GM06990 (cell line): ENCODE data around the gene OR10Z1.

Experiments
- DNase-seq: peaks from one replicate; pipeline ENCODE4 v3.0.0-alpha.2; 2011; ENCODE audit not compliant: insufficient read length; ENCODE audit errors: extremely low read depth
- H3K27me3 ChIP-seq: replicated peaks from 2 replicates; pipeline ENCODE4 v1.6.0; 2011; ENCODE audit warnings: low read length; ENCODE audit not compliant: control insufficient read depth, insufficient read depth
- H3K36me3 ChIP-seq: 2 replicates; pipeline ENCODE4 v1.5.1; 2011; ENCODE audit warnings: low read length; ENCODE audit not compliant: control insufficient read depth, insufficient read depth
- H3K4me3 ChIP-seq: replicated peaks from 2 replicates; pipeline ENCODE4 v1.5.1; 2011; ENCODE audit warnings: low read depth, mild to moderate bottlenecking, control low read depth, low read length
- TF ChIP-seq, protein P1 (sequence below): IDR thresholded peaks from 2 replicates; pipeline ENCODE4 v1.5.1; 2011; ENCODE audit warnings: low read length, control low read depth, mild to moderate bottlenecking, inconsistent platforms; ENCODE audit not compliant: insufficient read depth, poor library complexity, severe bottlenecking

Gene OR10Z1

DNA sequence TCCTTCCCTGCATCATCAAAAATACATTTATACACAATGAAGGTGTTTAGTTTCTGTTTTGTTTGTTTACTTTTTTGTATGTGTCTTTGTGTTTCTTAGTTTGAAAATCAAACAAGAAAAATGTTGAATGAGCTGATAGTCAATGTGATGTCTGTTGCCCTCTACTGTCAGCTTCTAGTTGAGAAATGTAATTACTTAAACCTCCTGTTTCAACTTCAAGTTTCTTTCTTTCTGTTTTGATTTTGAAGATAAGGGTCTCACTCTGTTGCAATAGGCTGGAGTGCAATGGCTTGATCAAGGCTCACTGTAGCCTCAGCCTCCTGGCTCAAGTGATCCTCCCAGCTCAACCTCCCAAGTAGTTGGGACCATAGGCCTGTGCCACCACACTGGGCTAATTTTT, 44.0 kb downstream of the OR10Z1 start:
- no peaks in the 10 kb centered on the region for H3K36me3 ChIP-seq
- TF ChIP-seq, protein P1, sequence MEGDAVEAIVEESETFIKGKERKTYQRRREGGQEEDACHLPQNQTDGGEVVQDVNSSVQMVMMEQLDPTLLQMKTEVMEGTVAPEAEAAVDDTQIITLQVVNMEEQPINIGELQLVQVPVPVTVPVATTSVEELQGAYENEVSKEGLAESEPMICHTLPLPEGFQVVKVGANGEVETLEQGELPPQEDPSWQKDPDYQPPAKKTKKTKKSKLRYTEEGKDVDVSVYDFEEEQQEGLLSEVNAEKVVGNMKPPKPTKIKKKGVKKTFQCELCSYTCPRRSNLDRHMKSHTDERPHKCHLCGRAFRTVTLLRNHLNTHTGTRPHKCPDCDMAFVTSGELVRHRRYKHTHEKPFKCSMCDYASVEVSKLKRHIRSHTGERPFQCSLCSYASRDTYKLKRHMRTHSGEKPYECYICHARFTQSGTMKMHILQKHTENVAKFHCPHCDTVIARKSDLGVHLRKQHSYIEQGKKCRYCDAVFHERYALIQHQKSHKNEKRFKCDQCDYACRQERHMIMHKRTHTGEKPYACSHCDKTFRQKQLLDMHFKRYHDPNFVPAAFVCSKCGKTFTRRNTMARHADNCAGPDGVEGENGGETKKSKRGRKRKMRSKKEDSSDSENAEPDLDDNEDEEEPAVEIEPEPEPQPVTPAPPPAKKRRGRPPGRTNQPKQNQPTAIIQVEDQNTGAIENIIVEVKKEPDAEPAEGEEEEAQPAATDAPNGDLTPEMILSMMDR, result peak; percentile 23
- no peak overlapping the region for H3K4me3 ChIP-seq
- no peak for DNase-seq
- no peaks in the 10 kb centered on the region for H3K27me3 ChIP-seq

DNA sequence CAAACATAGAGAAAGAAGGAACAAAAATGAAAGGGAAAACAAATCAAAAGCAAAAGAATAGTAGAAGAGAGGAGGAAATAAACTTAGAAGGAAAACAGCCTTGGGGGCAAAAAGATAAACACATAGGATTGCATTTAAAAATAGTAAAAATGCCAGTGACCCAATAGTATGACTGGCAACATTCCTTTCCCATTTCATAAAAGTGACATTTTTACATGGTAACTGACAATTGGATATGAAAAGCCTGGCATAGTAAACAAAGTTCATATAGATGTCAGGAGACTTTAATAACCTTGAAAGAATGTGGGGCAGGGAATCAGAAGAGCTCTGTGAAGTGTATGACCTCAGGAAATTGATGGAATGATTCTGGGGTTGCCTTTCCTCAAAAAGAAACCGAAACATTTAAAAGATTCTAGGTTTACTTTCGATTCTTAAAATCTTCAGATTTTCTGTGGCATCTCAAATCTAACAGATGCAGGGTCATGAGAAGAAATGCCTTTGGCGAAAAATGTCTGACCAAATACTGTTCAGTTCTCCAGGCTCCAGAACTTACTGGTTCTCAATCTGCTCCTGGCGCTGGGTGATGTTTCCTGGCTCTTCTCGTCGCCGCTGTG, 47.8 kb downstream of the OR10Z1 start:
- H3K36me3 ChIP-seq, result no peaks in the 10 kb centered on the region
- TF ChIP-seq, protein P1, result no peak
- no peaks in the 10 kb centered on the region for H3K27me3 ChIP-seq
- H3K4me3 ChIP-seq, result no peak overlapping the region
- no peak for DNase-seq

DNA sequence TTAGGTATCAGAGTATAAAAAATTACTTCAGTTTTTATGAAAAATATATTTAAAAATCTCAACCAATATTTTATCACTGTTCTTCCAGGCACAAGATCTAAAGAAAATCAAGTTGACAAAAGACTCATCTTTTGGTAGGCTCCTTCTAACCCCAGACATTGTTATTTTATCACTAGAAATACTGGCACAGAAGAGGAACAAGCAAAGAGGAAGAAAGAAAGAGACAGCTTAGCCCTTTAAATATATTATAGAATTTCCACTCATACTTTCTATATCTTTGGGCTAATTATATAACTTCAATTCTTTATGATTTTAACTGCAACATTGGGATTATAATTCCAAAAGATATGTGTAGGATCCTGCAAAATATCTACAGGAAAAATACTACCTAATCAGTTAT, 49.0 kb downstream of the OR10Z1 start:
- no peaks in the 10 kb centered on the region for H3K27me3 ChIP-seq
- no peak for DNase-seq
- TF ChIP-seq, protein P1, result no peak
- no peak overlapping the region for H3K4me3 ChIP-seq
- no peaks in the 10 kb centered on the region for H3K36me3 ChIP-seq

DNA sequence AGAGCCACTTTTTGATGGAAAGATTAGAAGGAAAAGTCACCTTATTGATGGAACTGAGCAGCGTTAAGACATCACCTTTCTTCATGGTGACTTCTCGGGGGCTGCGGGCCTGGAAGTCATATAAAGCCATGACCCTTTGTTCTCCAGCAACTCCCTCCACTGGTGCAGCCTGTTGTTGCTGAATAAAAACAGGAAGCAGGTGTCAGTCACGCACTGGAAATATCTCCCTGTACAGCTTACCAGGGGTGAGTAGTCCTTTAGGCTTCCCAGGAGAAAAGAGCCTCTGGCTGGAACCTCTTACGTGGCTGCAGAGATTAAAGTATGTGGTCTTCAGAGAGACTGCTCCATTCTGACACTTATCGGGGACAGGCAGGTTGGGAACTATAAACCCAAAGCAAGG, 49.5 kb downstream of the OR10Z1 start:
- no peaks in the 10 kb centered on the region for H3K27me3 ChIP-seq
- TF ChIP-seq, protein P1, result no peak

More for the DNA sequence above, 49.5 kb downstream of the OR10Z1 start:
- H3K4me3 ChIP-seq, result no peak overlapping the region
- no peaks in the 10 kb centered on the region for H3K36me3 ChIP-seq
- no peak for DNase-seq
